Umbilical cord (tissue), 2 donors: ENCODE data around the gene UBE2J1. TPM values are rescaled to one million over a fixed set of nuclear protein-coding genes. Genes with fewer than 3 reads are reported as not detected.
"Not testable (repeated sequence)": the region's sequence is repeated elsewhere in the genome, so short reads cannot be mapped to it uniquely, and the experiment has no call there.

Experiments
- DNase-seq: peaks from one replicate; pipeline ENCODE4 v3.0.0-alpha.2; 2015; ENCODE audit warnings: low spot score
- total RNA-seq: library from RNA; depleted of rRNA; stranded (reverse); fragments of >200 nt; gene quantifications from one replicate; pipeline ENCODE4 v1.2.3, GENCODE V29; 2014; ENCODE audit warnings: low replicate concordance; ENCODE audit not compliant: insufficient read depth

UBE2J1 gene
- total RNA-seq, 1 donor from 2014 or later = 42.6 TPM

DNA sequence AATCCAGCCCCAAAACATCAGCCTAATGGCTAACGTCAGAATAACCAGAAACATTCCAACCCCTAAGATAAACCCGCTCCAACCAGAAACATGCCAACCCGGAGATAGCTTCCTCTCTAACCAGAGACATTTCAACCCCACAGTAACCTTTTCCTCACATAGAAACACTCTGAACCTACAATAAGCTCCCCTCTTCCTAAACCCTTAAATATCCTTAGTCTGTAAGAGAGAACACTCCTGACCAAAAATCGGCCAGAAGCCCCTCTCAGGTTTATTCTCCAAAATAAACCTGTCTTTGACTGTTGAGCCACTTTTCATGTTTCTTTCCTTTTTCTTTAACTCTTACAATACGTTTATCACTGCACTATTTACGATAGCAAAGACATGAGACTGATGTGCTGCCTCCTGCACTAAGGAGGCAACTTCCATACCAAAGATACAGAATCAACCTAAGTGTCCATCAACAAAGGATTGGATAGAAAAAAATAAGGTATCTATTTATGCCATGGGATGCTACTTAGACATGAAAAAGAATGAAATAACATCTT, 32.4 kb downstream of the UBE2J1 start:
- no peak for DNase-seq

DNA sequence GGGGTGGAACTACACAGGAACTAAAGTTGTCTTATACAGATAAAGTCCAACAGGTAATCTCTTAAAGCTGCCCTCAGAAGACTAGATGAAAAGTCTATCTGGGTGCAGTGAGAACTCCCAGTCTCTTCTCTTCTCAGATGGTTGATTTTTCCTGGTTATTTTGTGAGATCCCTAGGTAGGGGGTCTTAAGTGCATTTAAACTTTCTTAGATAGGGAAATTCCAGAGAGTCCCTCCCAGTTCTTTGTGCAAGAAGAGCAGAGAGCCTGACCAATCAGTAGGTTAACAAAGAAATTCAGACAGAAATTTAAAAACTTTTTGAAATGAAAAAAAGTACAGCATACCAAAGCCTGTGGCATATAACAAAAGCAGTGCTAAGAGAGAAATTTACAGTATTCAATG, 35.5 kb downstream of the UBE2J1 start:
- no peak for DNase-seq

DNA sequence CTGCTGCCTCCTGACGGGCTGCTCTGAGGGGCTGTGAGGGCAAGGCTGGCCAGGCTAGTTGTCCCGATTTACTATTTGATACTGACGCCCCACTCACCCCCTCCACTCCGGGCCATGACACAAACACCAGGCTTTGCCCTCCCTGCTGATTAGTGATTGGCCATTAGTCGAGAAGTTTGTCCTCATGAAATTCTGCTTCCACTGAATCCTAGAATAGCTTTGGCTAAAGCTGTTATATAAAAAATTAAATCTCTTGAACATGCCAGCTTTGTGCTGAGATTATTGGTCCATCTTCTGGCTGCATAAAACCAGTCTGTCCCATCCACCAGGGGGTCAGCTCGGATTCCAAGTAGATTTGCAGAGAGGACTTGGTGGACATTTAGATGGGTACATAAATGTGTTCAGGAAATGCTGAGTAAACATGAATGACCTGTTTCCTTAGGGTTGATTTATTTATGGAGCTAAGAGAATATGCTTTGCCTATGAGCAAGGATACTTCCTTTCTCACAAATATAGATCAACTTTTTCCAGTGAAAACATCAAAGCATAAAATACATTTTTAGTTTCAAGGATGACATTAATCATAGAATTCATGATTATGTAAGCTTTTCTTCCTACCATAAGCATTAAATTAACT, 37.2 kb downstream of the UBE2J1 start, which contains the start of gene GABRR2:
Gene GABRR2, minus strand, starts transcription at position 51 of the 637 bp plus-strand sequence. CDS start 134 bp downstream, outside the sequence.
- no peak for DNase-seq

DNA sequence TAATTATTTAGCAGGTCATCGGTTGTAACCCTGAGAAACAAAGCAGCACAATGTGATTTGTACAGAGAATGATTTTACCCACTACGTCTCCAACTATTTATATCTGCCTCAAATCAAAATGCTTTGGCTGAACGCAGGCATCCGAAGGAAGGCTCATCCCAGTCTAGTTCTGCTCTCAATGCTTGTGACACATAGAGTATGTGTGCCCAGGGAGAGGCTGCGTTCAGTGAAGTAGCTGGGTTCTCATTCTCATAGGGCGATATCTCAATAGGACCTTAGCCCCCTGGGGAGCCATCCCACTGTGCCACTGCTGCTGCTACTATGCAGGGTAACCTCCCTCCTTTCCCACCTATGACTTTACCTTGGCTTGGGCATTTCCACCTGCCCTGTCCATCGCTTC, 37.8 kb downstream of the UBE2J1 start:
- no peak for DNase-seq

DNA sequence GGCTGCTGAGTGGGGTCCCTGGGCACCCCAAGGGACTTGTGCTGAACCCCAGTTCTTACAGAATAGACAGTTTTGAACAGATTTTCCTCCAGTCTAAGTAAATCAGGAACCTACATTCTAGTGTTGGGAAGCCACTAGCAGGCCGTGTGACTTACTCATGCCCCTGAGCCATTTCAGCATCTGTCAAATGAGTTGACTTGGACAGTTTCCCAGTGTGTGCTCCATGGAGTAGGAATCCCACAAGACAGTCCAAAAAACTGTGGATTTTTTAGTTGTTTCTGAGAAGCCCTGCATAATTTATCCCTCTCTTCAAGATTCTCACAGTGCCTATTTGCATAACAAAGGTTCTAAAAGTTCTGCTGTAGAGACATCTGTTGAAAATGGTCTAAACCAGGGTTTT, 39.5 kb downstream of the UBE2J1 start:
- peak; percentile 76 for DNase-seq

DNA sequence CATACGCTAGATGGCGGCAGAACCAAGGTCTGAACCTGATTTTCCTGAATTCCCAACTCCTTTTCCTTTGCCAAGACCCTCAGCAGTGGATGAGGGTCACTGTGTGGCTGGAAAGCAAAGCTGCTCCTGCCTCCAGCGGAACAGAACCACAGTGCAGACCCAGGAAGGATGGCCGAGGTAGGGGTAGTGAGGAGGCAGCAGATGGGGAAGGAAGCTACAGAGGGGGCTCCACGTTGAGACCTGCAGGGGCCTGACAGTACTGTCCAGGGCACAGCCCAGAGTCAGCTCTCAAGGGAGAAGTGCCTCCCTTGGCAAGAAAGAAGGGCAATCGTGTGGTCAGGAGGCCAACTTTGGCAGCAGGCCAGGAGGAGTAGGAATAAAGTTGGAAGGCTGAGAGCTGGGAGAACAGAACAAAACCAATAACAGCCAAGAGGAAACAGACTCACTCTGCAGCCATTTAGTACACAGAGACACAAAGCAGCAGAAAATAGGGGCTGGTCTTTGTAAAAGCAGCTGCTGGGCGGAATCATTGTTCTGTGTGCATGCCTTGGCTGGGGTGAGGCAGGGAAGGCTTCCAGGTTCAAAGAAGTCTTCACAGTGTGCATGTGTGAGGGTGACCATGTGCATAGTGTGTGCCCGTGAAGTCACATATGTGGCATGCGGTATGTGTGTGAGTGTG, 40.5 kb downstream of the UBE2J1 start:
- DNase-seq = peak; percentile 71

DNA sequence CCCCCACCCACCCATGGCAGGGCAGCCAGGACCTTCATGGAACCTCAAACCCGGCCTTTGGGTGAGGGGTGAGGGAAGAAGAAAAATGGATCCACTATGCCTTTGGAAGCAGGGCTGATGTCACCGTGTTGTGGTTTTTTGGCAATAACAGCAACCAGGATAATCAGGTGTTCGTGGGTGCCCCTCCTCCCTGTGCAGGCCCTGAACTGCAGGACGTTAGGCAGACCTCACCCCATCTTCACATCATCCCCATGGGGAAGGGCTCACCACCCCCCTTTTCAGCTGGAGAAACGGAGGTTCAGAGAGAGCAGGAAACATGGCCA, 41.0 kb downstream of the UBE2J1 start:
- DNase-seq = no peak

DNA sequence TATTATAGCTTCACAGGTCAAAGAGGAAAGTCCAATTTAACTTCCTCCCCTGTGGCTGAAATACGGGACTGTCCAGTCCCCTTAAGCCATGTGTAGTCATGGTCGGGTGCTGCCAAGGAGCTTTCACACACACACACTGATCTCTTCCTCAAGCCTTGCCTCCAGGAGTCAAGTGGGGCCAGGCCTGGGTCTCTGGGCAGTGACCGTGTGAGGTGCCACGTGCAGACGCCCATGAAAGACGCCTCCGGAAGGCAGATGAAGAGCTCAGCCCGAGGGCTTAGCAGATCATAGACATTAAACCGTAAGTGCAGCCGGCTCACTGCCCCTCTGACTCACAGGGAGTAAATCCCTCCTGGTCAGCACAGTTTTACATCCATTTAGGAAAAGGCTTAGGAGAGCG, 41.6 kb downstream of the UBE2J1 start:
- peak; percentile 83 for DNase-seq

DNA sequence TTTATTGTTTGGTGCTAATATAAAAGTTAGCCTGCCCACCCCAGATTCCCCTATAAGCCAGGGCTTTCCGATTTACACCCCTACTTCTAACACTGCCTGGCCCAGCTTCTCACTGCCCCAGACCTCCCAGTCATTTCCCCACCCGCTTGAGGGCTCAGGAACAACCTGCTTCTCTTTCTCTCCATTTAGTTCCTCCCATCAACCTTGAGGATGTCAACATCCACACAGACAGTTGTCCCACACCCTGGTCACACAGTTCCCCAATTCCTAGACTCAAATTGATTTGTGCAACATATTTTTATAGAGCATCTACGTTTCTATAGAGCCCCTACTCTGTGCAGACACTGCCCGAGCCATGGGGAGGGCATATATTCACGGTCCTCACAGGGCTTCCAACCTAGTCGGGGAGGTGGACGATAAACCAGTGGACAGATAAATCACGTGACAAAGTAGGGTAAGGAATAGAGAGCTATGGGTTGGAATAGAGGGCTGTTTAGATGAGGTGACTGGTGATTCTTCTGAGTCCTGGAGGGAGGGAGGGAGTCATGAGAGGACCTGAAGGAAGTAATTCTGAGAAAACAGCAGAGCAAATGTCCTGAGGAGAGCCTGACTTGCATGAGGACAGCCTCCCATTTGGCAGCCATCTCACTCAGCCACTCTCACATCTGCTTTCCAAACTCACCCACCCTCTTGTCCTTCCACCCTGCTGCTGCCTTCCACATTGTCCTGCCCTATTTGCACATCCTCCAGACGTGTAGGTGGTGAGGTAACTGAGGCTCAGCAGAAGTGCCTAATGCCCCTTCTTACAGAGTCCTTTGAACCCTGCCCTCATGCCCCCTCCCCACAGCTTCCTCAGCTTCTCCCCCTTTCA, 43.8 kb downstream of the UBE2J1 start:
- DNase-seq = no peak

DNA sequence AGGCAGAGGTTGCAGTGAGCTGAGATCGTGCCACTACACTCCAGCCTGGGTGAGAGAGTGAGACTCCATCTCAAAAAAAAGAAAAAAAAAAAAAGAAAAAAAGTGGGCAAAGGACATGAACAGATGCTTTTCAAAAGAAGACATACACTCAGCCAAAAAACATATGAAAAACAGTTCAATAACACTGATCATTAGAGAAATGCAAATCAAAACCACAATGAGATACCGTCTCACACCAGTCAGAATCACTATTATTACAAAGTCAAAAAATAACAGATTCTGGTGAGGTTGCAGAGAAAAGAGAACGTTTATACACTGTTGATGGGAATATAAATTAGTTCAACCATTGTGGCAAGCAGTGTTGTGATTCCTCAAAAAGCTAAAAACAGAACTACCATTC, 48.0 kb downstream of the UBE2J1 start:
- DNase-seq = not testable (repeated sequence)

DNA sequence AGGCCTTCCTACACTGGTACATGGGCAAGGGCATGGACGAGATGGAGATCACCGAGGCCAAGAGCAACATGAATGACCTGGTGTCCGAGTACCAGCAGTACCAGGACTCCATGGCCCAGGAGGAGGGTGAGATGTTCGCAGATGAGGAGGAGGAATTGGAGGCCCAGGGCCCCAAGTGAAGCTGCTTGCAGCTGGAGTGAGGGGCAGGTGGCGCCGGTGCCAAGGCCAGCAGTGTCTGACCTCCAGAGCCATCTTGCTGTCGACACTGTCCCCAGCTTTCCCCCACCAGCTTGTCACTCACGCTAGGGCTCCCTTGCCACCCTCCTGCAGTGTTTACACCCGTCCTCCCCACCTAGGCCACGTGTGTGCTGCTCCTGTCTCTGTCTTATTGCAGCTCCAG, 49.6 kb downstream of the UBE2J1 start:
- no peak for DNase-seq

DNA sequence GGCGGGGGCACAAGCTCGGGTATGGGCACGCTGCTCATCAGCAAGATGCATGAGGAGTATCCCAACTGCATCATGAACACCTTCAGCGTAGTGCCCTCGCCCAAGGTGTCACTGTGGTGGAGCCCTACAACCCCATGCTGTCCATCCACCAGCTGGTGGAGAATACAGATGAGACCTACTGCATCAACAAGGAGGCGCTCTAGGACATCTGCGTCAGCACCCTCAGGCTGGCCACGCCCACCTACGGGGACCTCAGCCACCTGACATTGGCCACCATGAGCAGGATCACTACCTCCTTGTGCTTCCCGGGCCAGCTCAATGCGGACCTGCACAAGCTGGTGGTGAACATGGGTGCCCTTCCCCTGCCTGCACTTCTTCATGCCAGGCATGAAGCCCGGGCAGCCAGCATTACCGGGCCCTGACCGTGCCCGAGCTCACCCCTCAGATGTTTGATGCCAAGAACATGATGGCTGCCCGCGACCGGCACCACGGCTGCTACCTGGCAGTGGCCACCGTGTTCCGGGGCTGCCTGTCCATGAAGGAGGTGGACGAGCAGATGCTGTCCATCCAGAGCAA, 50.2 kb downstream of the UBE2J1 start:
- DNase-seq = no peak

DNA sequence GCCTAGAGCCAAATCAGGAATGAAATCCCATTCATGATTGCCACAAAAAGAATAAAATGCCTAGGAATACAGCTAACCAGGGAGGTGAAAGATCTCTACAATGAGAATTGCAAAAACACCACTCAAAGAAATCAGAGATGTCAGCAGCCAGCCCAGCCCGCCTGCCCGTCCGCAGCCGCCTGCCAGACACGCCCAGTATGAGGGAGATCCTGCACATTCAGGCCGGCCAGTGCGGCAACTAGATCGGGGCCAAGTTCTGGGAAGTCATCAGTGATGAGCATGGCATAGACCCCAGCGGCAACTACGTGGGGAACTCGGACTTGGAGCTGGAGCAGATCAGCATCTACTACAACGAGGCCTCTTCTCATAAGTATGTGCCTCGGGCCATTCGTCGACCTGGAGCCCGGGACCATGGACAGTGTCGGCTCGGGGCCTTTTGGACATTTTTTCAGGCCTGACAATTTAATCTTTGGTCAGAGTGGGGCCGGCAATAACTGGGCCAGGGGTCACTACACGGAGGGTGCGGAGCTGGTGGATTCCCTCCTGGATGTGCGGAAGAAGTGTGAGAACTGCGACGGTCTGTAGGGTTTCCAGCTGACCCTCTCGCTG, 50.8 kb downstream of the UBE2J1 start:
- DNase-seq = no peak

DNA sequence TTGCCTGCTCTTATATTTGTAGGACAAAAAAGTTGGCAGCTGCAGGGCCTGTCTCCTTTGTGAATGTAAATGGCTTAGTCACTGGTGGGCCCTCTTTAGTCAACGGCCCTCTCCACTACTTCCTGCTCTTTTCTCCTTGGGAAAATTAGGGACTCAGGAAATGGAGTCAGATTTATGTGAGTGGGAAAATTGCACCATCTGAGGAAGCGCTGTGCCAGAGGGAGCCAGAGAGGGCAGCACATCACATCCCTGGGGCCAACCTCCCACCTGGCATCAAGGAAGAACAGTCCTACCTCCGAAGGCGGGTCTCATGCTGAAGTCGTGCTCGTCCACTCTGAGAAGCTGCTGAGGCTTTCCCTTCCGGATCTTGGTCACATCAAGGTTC, 53.1 kb downstream of the UBE2J1 start:
- no peak for DNase-seq

DNA sequence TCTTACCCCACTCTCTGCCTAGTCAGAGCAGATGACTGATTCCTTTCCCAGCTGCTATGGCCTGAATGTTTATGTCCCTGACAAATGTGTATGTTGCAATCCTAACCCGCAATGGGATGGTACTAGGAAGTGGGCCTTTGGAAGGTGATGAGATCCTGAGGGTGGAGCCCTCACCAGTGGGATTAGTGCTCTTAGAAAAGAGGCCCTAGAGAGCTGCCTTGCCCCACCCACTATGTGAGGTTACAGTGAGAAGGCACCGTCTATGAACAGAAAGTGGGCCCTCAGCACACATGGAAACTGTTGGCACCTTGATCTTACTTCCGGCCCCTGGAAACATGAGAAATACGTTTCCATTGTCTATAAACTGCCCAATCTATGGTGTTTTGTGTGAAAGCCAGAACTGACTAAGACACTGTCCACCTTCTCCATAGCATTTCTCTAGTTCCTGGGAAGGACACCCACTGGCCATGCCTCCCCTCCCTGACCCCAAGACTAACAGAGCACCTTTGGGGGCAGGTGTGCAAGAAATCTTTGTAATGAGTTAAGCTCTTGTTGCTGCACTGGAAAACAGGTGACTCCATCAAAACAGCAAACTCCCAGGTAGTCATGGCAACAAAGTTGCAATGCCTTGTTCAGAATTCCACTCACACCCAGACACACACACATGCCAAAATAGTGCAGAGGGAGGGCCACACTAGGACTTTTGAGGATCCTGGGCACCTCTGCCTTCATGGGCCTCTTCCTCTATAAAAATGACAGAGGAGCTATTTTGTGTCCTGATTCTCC, 53.6 kb downstream of the UBE2J1 start:
- no peak for DNase-seq

DNA sequence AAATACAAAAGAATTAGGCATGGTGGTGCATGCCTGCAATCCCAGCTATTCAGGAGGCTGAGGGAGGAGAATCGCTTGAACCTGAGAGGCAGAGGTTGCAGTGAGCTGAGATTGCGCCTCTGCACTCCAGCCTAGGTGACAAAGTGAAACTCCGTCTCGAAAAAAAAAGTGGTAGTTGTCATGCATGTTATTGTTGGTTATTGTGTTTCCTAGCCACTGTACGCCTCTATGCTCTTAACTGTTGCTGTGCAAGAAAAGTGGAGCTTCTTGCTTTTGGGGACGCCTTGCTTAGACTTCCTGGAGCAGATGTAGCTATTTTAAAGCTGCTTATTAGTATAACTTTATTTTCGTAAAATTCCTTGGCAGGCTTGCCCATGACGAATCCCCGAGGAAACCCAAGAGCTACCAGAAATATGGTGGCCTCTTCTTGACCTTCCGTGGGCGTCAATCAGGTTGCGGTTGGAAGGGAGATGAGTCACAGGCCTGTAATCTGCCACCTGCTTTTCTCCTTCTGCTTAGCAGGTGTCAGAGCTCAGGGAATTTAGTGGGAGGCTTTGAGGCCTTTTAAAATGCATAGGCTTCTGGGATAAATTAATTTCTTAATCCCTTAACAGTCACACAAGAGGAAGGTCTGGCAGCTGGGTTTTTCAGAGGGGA, 54.7 kb downstream of the UBE2J1 start:
- DNase-seq = peak; percentile 65

DNA sequence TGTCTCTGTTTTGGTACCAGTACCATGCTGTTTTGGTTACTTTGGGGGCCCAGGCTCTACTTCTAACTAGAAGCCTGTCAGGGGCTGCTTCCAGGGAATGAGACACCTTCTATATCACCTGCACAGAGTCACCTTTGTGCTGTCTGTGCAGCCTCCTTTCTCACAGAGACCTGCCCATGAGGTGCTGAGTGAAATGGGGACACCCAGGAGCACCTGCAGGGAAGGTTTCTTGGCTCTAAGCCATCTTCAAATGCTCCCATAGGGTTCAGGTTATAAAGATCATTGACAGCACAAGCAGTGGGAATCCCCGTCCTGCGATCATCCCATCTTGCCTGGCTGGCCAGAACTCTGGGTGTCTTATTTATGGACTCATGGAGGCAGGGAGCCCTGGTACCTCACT, 56.5 kb downstream of the UBE2J1 start:
- DNase-seq = no peak

DNA sequence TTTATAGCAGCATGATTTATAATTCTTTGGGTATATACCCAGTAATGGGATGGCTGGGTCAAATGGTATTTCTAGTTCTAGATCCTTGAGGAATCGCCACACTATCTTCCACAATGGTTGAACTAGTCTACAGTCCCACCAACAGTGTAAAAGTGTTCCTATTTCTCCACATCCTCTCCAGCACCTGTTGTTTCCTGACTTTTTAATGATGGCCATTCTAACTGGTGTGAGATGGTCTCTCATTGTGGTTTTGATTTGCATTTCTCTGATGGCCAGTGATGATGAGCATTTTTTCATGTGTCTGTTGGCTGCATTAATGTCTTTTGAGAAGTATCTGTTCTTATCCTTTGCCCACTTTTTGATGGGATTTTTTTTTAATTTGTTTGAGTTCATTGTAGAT, 57.4 kb downstream of the UBE2J1 start:
- not testable (repeated sequence) for DNase-seq

DNA sequence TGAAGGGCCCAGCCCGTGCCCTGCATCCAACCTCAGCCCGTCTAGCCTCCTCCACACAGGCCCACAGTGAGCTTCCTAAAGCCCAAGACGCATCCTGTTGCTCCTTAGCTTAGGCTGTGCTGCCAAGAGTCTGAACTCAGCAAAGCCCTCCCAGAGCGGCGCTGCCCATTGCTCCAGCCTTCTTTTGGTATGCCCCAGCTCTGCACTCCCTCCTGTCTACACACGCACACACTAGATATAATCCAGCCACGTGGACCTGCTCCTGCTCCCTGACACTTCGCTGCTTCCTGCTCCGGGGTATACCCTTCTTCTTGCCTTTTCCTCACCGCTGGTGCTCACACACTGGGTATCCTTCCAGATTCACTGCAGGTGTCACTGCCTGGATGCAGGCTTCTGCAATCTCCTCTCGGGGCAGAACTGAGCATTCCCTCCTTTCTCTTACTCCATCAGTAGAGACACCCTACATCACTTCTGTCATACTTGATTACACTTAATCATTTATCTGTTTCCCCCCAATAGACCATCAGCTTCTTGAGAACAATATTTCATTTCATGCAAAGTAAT, 61.2 kb downstream of the UBE2J1 start:
- no peak for DNase-seq
